ENCODE measurements around the gene CCSER1. TPM values are rescaled to one million over a fixed set of nuclear protein-coding genes. Genes with fewer than 3 reads are reported as not detected.
"Not testable (repeated sequence)": the region's sequence is repeated elsewhere in the genome, so short reads cannot be mapped to it uniquely, and the experiment has no call there.

CCSER1 gene
- total RNA-seq, 1 donor from 2014 or later = not detected

DNA sequence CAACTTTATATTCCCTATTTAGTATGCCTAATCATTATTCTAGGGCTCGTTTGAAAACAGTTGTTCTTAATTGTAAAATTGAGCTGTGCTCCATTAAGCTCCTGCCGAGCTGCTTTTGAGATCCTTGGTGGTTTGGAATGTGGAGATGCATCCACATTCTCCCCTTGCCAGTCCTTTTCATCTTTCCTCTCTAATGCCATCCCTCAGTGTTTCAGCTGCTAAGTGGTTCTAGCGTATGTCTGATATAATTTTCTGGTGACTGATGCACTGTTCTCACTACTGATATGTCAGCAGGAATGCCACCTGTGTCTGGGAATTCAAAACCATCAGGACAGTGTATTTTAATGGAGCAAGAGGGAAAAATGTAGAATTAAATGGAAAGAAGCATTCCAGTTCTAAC, 1085.0 kb downstream of the CCSER1 start:
- no peaks in the 10 kb centered on the region for H3K36me3 Mint-ChIP-seq (ENCODE audit: low read depth)
- H3K9me3 Mint-ChIP-seq = peaks cover 21% of the 10 kb centered on the region
- intact Hi-C loops (cut with micrococcal nuclease) = no loop called here
- H3K4me1 Mint-ChIP-seq (ENCODE audit: low read depth) = no peaks in the 10 kb centered on the region
- no peak overlapping the region for H3K27ac Mint-ChIP-seq
- H3K4me3 Mint-ChIP-seq (ENCODE audit: low read depth) = no peak overlapping the region
- H3K27me3 Mint-ChIP-seq (ENCODE audit: low read depth) = no peaks in the 10 kb centered on the region
- no peak for DNase-seq (ENCODE audit: low spot score)

DNA sequence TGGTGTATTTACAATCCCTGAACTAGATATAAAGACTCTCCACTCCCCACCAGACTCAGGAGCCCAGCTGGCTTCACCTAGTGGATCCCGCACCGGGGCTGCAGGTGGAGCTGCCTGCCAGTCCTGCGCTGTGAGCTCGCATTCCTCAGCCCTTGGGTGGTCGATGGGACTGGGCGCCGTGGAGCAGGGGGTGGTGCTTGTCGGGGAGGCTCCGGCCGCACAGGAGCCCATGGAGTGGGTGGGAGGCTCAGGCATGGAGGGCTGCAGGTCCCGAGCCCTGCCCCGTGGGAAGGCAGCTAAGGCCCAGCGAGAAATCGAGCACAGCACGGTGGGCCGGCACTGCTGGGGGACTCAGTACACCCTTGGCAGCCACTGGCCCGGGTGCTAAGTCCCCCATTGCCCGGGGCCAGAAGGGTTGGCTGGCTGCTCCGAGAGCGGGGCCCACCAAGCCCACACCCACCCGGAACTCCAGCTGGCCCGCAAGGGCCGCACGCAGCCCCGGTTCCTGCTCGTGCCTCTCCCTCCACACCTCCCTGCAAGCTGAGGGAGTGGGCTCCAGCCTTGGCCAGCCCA, 1090.7 kb downstream of the CCSER1 start:
- DNase-seq (ENCODE audit: low spot score); H3K36me3 Mint-ChIP-seq (ENCODE audit: low read depth); H3K4me1 Mint-ChIP-seq (ENCODE audit: low read depth); intact Hi-C loops (cut with micrococcal nuclease); H3K4me3 Mint-ChIP-seq (ENCODE audit: low read depth); H3K27ac Mint-ChIP-seq; H3K27me3 Mint-ChIP-seq (ENCODE audit: low read depth): not testable (repeated sequence)
- H3K9me3 Mint-ChIP-seq = peaks cover 19% of the 10 kb centered on the region

- intact Hi-C loops (cut with micrococcal nuclease) = no loop called here
- Mint-ChIP-seq H3K27me3 (ENCODE audit: low read depth) (no peaks in the 10 kb centered on the region), H3K9me3 (peaks cover 19% of the 10 kb centered on the region), H3K36me3 (ENCODE audit: low read depth) (no peaks in the 10 kb centered on the region), H3K4me1 (ENCODE audit: low read depth) (no peaks in the 10 kb centered on the region), H3K4me3 (ENCODE audit: low read depth) (no peak overlapping the region), H3K27ac (no peak overlapping the region)
- DNase-seq (ENCODE audit: low spot score) = no peak
Measured at GRCh38 chr4:91220315-91220714, 1093.1 kb downstream of the CCSER1 start.

DNA sequence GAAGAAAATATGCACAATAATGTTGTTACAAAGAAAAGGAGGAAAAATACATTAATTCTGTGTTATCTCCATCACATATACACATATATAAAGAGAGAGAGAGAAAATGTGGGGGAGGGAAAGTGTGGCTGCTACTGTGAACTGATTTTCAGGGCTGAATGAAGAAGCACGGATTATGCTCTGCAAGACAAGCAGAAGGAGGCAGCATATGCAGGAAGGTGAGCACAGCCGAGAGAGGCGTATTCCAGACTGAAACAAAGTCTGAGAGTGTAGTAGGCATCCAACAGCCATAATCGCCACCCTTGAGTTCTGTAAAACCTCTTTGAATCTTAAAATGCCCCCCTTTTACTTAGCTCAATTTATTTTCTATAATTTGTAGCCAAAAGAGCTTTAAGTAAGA, 1094.8 kb downstream of the CCSER1 start:
- intact Hi-C loops (cut with micrococcal nuclease) = no loop called here
- Mint-ChIP-seq H3K27me3 (ENCODE audit: low read depth) (no peaks in the 10 kb centered on the region), H3K4me1 (ENCODE audit: low read depth) (no peaks in the 10 kb centered on the region), H3K27ac (no peak overlapping the region), H3K9me3 (peaks cover 10% of the 10 kb centered on the region), H3K4me3 (ENCODE audit: low read depth) (no peak overlapping the region), H3K36me3 (ENCODE audit: low read depth) (no peaks in the 10 kb centered on the region)
- no peak for DNase-seq (ENCODE audit: low spot score)

DNA sequence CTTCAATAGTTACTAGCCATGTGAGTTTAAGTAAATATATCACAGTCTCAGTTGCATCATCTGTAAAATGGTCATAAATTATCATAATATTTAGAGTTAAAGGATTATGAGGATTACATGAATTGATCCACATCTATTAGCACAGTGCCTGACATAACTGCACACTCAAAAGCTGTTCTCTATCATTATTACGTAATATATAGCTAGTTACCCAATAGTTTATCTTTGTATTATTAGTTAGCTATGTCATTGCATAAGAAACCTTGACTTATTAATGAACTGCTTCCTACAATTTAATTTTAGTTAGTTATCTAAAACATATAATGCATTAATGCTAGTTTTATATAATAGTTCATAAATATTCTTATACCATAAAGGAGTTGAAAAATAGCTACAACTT, 1099.7 kb downstream of the CCSER1 start:
- no peaks in the 10 kb centered on the region for H3K27me3 Mint-ChIP-seq (ENCODE audit: low read depth)
- intact Hi-C loops (cut with micrococcal nuclease) = no loop called here
- DNase-seq (ENCODE audit: low spot score) = no peak
- no peak overlapping the region for H3K4me3 Mint-ChIP-seq (ENCODE audit: low read depth)
- no peaks in the 10 kb centered on the region for H3K4me1 Mint-ChIP-seq (ENCODE audit: low read depth)
- no peak overlapping the region for H3K27ac Mint-ChIP-seq
- H3K9me3 Mint-ChIP-seq = peaks cover 5% of the 10 kb centered on the region
- H3K36me3 Mint-ChIP-seq (ENCODE audit: low read depth) = no peaks in the 10 kb centered on the region

DNA sequence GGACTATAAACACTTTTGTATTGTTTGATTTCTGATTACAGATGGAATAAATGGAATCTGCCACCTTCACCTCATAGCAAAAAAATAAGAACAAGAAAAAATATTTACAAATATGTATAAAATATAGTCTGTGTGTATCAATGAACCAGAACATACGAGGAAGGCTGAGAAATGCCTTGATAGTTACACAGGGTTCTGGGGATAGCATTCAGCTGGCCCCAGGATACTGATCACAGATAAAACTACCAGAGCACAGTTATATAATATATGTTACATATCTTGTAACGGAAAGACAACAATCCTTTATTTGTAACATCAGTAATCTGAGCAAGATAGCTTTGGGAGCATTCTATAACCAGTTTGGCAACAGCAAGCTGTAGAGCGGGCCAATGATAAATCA, 1101.5 kb downstream of the CCSER1 start:
- no peaks in the 10 kb centered on the region for H3K36me3 Mint-ChIP-seq (ENCODE audit: low read depth)
- intact Hi-C loops (cut with micrococcal nuclease) = no loop called here
- no peaks in the 10 kb centered on the region for H3K4me1 Mint-ChIP-seq (ENCODE audit: low read depth)
- H3K9me3 Mint-ChIP-seq = peaks cover 9% of the 10 kb centered on the region
- no peak overlapping the region for H3K4me3 Mint-ChIP-seq (ENCODE audit: low read depth)
- DNase-seq (ENCODE audit: low spot score) = no peak
- H3K27me3 Mint-ChIP-seq (ENCODE audit: low read depth) = no peaks in the 10 kb centered on the region
- no peak overlapping the region for H3K27ac Mint-ChIP-seq

GRCh38 chr4:91233164-91233563, 1106.0 kb downstream of the CCSER1 start:
- Mint-ChIP-seq H3K4me1 (ENCODE audit: low read depth) (no peaks in the 10 kb centered on the region), H3K27ac (no peak overlapping the region)
- intact Hi-C loops (cut with micrococcal nuclease) = no loop called here

DNA sequence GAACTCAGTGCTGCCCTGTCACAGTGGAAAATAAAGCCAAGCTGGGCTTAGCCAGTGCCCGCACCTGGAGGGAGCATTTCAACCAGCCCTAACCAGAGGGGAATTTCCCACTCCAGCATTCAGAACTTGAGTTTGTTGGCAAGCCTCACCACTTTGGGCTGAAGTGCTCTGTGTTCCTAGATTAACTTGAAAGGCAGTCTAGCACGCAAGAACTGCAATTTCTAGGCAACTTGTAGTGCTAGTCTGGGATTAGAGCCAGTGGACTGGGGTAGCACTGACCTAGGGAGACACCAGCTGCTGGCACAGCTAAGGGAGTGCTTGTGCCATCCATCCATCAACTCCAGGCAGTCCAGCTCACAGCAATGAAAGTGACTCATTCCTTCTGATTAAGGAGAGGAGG, 1115.9 kb downstream of the CCSER1 start:
- Mint-ChIP-seq H3K4me1 (ENCODE audit: low read depth) (no peaks in the 10 kb centered on the region), H3K9me3 (peaks cover 23% of the 10 kb centered on the region), H3K4me3 (ENCODE audit: low read depth) (no peak overlapping the region), H3K27ac (no peak overlapping the region), H3K27me3 (ENCODE audit: low read depth) (no peaks in the 10 kb centered on the region), H3K36me3 (ENCODE audit: low read depth) (no peaks in the 10 kb centered on the region)
- no peak for DNase-seq (ENCODE audit: low spot score)
- intact Hi-C loops (cut with micrococcal nuclease) = no loop called here

More at GRCh38 chr4:91233164-91233563, 1106.0 kb downstream of the CCSER1 start:
- no peak overlapping the region for H3K4me3 Mint-ChIP-seq (ENCODE audit: low read depth)
- H3K27me3 Mint-ChIP-seq (ENCODE audit: low read depth) = no peaks in the 10 kb centered on the region
- no peak for DNase-seq (ENCODE audit: low spot score)
- H3K9me3 Mint-ChIP-seq = peaks cover 24% of the 10 kb centered on the region
- H3K36me3 Mint-ChIP-seq (ENCODE audit: low read depth) = no peaks in the 10 kb centered on the region

DNA sequence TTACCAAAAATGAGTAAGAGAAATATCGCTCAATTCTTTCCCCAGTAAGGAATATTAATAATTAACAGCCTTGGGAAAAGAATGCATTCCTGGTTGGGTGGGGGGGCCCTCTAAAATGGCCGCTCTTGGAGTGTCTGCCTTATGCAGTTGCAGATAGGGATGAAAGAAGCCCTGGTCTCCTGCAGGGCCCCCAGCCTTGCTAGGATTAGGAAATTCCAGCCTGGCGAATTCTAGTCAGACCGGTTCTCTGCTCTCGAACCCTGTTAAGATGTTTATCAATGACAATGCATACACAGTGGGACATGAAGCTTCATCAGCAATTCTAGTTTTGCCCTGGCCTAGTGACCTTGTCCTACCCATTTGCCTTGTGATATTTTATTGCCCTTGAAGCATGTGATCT, 1128.8 kb downstream of the CCSER1 start:
- Mint-ChIP-seq H3K9me3 (peaks cover 23% of the 10 kb centered on the region), H3K27me3 (ENCODE audit: low read depth) (no peaks in the 10 kb centered on the region), H3K27ac (no peak overlapping the region), H3K36me3 (ENCODE audit: low read depth) (no peaks in the 10 kb centered on the region), H3K4me3 (ENCODE audit: low read depth) (no peak overlapping the region), H3K4me1 (ENCODE audit: low read depth) (no peaks in the 10 kb centered on the region)
- DNase-seq (ENCODE audit: low spot score) = no peak
- intact Hi-C loops (cut with micrococcal nuclease) = no loop called here

- H3K9me3 Mint-ChIP-seq = peaks cover 26% of the 10 kb centered on the region
- H3K4me3 Mint-ChIP-seq (ENCODE audit: low read depth) = no peak overlapping the region
- intact Hi-C loops (cut with micrococcal nuclease) = no loop called here
- no peaks in the 10 kb centered on the region for H3K4me1 Mint-ChIP-seq (ENCODE audit: low read depth)
- H3K27me3 Mint-ChIP-seq (ENCODE audit: low read depth) = no peaks in the 10 kb centered on the region
- no peak overlapping the region for H3K27ac Mint-ChIP-seq
- no peaks in the 10 kb centered on the region for H3K36me3 Mint-ChIP-seq (ENCODE audit: low read depth)
- DNase-seq (ENCODE audit: low spot score) = no peak
Measured at GRCh38 chr4:91256751-91257150, 1129.6 kb downstream of the CCSER1 start.

DNA sequence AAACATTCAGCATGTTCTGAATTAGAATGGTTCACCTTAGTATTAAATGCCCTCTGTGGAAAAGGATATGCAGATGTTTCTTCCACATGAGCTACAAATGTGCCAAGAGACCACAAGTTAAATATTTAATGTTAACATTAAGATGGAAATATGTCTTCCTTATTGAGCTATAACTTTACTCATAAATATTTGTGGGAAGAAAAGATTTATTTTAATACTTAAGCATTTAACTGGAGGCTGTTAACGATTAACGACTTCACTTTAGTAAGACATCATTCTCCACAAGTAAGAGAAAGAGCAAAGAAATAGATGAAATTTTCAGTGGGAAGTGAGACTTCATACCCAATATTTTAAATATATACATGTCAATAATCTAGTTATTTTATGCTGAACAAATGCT, 1130.5 kb downstream of the CCSER1 start:
- Mint-ChIP-seq H3K36me3 (ENCODE audit: low read depth) (no peaks in the 10 kb centered on the region), H3K27ac (no peak overlapping the region), H3K4me3 (ENCODE audit: low read depth) (no peak overlapping the region), H3K27me3 (ENCODE audit: low read depth) (no peaks in the 10 kb centered on the region), H3K9me3 (peaks cover 29% of the 10 kb centered on the region), H3K4me1 (ENCODE audit: low read depth) (no peaks in the 10 kb centered on the region)
- intact Hi-C loops (cut with micrococcal nuclease) = no loop called here
- no peak for DNase-seq (ENCODE audit: low spot score)

DNA sequence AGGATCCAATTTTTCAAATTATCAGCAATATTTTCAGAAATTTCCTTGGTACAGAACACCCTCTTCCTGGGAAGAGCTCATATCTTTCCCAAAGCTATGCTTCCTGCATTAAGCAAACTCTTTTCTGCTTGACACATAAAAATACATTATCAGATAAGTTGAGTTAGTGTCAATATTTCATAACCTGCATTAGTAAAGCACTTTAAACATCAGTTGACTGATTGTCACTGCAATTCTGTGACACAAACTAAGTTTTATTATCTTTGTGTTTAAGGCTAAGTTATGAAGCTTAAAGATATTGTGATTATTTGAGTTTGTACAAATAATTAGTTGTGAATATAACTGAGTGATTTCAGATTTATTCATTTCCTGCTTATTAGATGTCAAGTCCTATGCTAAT, 1131.1 kb downstream of the CCSER1 start:
- H3K27ac Mint-ChIP-seq = no peak overlapping the region
- DNase-seq (ENCODE audit: low spot score) = no peak
- no peaks in the 10 kb centered on the region for H3K36me3 Mint-ChIP-seq (ENCODE audit: low read depth)
- H3K4me3 Mint-ChIP-seq (ENCODE audit: low read depth) = no peak overlapping the region
- no peaks in the 10 kb centered on the region for H3K4me1 Mint-ChIP-seq (ENCODE audit: low read depth)
- no peaks in the 10 kb centered on the region for H3K27me3 Mint-ChIP-seq (ENCODE audit: low read depth)
- H3K9me3 Mint-ChIP-seq = peaks cover 31% of the 10 kb centered on the region
- intact Hi-C loops (cut with micrococcal nuclease) = no loop called here

- Mint-ChIP-seq H3K27me3 (ENCODE audit: low read depth) (no peaks in the 10 kb centered on the region), H3K4me3 (ENCODE audit: low read depth) (no peak overlapping the region), H3K27ac (no peak overlapping the region), H3K36me3 (ENCODE audit: low read depth) (no peaks in the 10 kb centered on the region), H3K4me1 (ENCODE audit: low read depth) (no peaks in the 10 kb centered on the region), H3K9me3 (peaks cover 26% of the 10 kb centered on the region)
- DNase-seq (ENCODE audit: low spot score) = no peak
- intact Hi-C loops (cut with micrococcal nuclease) = no loop called here
Measured at GRCh38 chr4:91267543-91267942, 1140.3 kb downstream of the CCSER1 start.

DNA sequence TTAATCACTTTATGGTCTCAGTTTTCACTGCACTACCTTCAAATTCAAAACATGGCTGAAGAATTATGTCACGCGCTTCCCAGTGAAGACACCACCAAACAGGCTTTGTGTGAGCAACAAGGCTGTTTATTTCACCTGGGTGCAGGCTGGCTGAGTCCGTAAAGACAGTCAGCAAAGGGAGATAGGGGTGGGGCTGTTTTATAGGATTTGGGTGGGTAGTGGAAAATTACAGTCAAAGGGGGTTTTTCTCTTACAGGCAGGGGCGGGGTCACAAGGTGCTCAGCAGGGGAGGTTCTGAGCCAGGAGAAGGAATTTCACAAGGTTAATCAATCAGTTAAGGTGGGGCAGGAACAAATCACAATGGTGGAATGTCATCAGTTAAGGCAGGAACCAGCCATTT, 1141.3 kb downstream of the CCSER1 start:
- H3K27ac Mint-ChIP-seq; H3K4me3 Mint-ChIP-seq (ENCODE audit: low read depth); H3K36me3 Mint-ChIP-seq (ENCODE audit: low read depth); intact Hi-C loops (cut with micrococcal nuclease); DNase-seq (ENCODE audit: low spot score); H3K4me1 Mint-ChIP-seq (ENCODE audit: low read depth); H3K27me3 Mint-ChIP-seq (ENCODE audit: low read depth): not testable (repeated sequence)
- H3K9me3 Mint-ChIP-seq = peaks cover 31% of the 10 kb centered on the region
